Measurements from ENCODE around the gene CELF5. TPM values are rescaled to one million over a fixed set of nuclear protein-coding genes. Genes with fewer than 3 reads are reported as not detected.
"Not testable (repeated sequence)": the region's sequence is repeated elsewhere in the genome, so short reads cannot be mapped to it uniquely, and the experiment has no call there.

The CELF5 gene
- polyA plus RNA-seq, 2 donors: 0.06 to 0.16 TPM

DNA sequence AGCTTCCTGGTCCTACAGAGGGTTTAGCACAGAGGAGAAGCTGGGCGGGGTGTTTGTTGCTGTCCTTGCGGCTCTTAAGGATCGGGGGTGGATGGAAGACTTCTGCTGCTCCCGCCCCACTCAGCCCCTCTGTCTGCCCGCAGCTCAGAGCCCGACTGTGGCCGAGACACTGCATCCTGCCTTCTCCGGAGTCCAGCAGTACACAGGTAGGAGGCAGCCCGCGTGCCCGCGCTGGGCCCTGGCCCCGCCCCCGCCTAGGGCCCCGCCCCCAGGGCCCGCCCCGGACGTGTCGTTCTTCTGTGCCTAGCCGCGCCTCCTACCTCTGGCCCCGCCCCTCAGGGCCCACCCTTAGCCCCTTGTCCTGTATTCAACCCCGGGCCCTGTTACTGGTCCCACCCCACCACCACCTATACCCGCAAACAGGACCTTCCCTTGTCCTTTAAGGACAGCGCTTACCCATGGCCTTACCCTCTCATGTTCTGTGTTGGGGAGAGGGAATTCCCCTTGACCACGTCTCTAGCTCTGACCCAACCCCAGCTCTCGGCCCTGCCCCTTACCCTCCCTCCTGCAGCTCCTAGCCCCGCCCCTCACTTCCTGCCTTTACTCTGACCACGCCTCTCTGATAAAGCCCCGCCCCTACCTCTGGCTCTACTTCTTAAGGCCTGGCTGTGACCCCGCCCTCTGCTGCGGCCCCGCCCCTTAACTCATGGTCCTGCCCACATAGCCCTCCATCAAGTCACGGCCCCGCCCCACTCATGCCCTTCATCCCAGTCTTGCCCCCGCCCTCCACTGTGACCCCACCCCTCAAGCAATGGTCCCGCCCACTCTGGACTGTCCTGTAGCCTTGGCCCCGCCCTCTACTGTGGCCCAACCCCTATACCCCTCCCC, 60.5 kb downstream of the CELF5 start:
- Histone ChIP-seq H3K4me3 (ENCODE audit: low read depth in 1 of 2, low read length in 2 of 2) (no peak overlapping the region), H3K27ac (ENCODE audit: low read depth in 2 of 2, low read length in 1 of 2) (no peak overlapping the region), H3K9me3 (ENCODE audit: control insufficient read depth in 2 of 2, insufficient read depth in 1 of 2, low read depth in 1 of 2, low read length in 1 of 2) (peaks cover 0 to 3% of the 10 kb centered on the region in 2 donors), H3K4me1 (ENCODE audit: control insufficient read depth in 2 of 2, insufficient read depth in 2 of 2, low read length in 1 of 2) (peaks cover 3 to 5% of the 10 kb centered on the region in 2 donors), H3K36me3 (ENCODE audit: control insufficient read depth in 2 of 2, insufficient read depth in 2 of 2, low read length in 1 of 2) (no peaks in the 10 kb centered on the region), H3K27me3 (ENCODE audit: control insufficient read depth in 1 of 2, insufficient read depth in 2 of 2, low read length in 2 of 2) (peaks cover 0 to 4% of the 10 kb centered on the region in 2 donors)
- 3 to 4% methylated on average over 32 to 38 of the region's 38 CpGs for WGBS, 2 donors

DNA sequence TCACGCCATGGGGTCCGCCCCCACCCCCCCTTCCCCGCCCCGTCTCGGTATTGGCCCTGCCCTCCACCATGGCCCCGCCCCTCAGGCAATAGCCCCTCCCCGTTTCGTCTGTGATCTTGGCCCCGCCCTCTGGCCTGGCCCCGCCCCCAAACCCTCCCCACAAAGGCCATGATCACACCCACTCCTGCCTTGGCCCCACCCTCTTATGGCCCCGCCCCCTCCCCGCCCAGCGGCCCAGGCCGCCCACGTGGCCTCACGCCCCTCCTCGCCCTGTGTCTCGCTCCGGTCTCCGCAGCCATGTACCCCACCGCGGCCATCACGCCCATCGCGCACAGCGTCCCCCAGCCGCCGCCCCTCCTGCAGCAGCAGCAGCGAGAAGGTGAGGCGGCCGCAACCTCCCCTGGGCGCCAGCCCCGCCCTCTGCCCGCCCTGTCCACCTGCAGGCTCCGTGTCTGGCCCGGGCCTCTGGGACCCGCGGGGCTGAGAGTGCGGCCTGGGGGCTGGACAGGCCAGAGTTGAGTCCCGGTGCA, 61.3 kb downstream of the CELF5 start:
- Histone ChIP-seq H3K9me3 (ENCODE audit: control insufficient read depth in 2 of 2, insufficient read depth in 1 of 2, low read depth in 1 of 2, low read length in 1 of 2) (peaks cover 0 to 3% of the 10 kb centered on the region in 2 donors), H3K36me3 (ENCODE audit: control insufficient read depth in 2 of 2, insufficient read depth in 2 of 2, low read length in 1 of 2) (no peaks in the 10 kb centered on the region), H3K4me1 (ENCODE audit: control insufficient read depth in 2 of 2, insufficient read depth in 2 of 2, low read length in 1 of 2) (peaks cover 3 to 5% of the 10 kb centered on the region in 2 donors), H3K27me3 (ENCODE audit: control insufficient read depth in 1 of 2, insufficient read depth in 2 of 2, low read length in 2 of 2) (peaks cover 0 to 4% of the 10 kb centered on the region in 2 donors), H3K4me3 (ENCODE audit: low read depth in 1 of 2, low read length in 2 of 2) (no peak overlapping the region), H3K27ac (ENCODE audit: low read depth in 2 of 2, low read length in 1 of 2) (no peak overlapping the region)
- 2 to 7% methylated on average over 32 to 40 of the region's 40 CpGs for WGBS, 2 donors

DNA sequence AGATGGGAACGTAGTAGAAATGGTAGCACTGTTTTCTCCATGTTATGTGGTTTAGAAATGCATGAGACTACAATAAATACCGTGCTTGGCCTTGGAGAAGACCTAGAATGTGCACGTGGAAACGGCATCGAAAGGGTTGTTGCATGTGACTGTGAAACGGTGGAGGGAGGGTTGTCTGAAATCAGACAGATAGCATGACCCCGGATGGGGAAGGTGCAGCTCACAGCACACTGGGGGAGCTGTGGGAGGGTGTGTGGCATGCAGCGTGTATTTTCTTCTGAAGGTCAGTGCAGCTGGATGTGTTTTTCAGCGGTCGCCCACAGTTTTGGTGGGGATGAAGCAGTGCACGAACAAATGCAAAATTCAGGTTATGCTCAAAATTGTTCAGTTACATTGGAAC, 63.4 kb downstream of the CELF5 start:
- Histone ChIP-seq H3K27ac (ENCODE audit: low read depth in 2 of 2, low read length in 1 of 2) (no peak overlapping the region), H3K36me3 (ENCODE audit: control insufficient read depth in 2 of 2, insufficient read depth in 2 of 2, low read length in 1 of 2) (no peaks in the 10 kb centered on the region), H3K9me3 (ENCODE audit: control insufficient read depth in 2 of 2, insufficient read depth in 1 of 2, low read depth in 1 of 2, low read length in 1 of 2) (peaks cover 0 to 3% of the 10 kb centered on the region in 2 donors), H3K4me1 (ENCODE audit: control insufficient read depth in 2 of 2, insufficient read depth in 2 of 2, low read length in 1 of 2) (peaks cover 3 to 5% of the 10 kb centered on the region in 2 donors), H3K27me3 (ENCODE audit: control insufficient read depth in 1 of 2, insufficient read depth in 2 of 2, low read length in 2 of 2) (no peaks in the 10 kb centered on the region), H3K4me3 (ENCODE audit: low read depth in 1 of 2, low read length in 2 of 2) (no peak overlapping the region)
- WGBS, 2 donors: 44 to 47% methylated on average over 11 of the region's 11 CpGs

DNA sequence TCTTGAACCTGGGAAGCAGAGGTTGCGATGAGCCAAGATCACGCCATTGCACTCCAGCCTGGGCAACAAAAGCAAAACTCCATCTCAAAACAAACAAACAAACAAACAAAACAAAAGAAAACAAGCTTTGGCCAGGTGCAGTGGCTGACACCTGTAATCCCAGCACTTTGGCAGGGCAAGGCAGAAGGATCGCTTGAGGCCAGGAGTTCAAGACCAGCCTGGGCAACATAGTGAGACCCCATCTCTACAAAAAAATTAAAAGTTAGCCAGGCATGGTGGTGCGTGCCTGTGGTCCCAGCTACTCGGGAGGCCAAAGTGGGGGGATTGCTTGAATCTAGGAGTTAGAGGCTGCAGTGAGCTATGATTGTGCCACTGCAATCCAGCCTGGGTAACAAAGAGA, 64.0 kb downstream of the CELF5 start:
- 69 to 84% methylated on average over 5 of the region's 5 CpGs for WGBS, 2 donors
- H3K4me3 ChIP-seq (ENCODE audit: low read depth in 1 of 2, low read length in 2 of 2); H3K9me3 ChIP-seq (ENCODE audit: control insufficient read depth in 2 of 2, insufficient read depth in 1 of 2, low read depth in 1 of 2, low read length in 1 of 2); H3K27ac ChIP-seq (ENCODE audit: low read depth in 2 of 2, low read length in 1 of 2); H3K27me3 ChIP-seq (ENCODE audit: control insufficient read depth in 1 of 2, insufficient read depth in 2 of 2, low read length in 2 of 2); H3K36me3 ChIP-seq (ENCODE audit: control insufficient read depth in 2 of 2, insufficient read depth in 2 of 2, low read length in 1 of 2); H3K4me1 ChIP-seq (ENCODE audit: control insufficient read depth in 2 of 2, insufficient read depth in 2 of 2, low read length in 1 of 2): not testable (repeated sequence)

DNA sequence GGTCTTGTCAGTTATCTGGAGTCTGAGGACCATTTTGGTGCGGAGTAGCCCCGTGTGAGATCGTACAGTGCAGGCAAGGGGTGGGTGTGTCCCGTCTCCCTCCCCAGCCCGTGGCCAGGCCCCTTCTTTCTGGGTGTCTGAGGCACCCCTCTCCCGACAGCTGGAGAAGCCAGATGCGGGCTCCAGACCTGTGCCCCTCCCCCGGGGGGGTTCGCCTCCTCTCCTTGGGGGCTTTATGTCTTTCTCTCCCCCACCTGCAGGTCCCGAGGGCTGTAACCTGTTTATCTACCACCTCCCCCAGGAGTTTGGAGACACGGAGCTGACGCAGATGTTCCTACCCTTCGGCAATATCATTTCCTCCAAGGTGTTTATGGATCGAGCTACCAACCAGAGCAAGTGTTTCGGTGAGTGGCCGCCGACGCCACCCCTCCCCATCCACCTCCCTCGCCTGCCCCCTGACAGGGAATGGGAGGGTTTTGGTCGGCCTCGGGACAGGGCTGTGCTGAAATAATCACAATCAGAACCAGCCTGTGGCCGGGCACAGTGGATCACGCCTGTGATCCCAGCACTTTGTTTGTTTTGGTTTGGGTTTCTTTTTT, 65.6 kb downstream of the CELF5 start:
- no peaks in the 10 kb centered on the region for H3K36me3 ChIP-seq (ENCODE audit: control insufficient read depth in 2 of 2, insufficient read depth in 2 of 2, low read length in 1 of 2)
- WGBS, 2 donors: 14 to 26% methylated on average over 23 of the region's 23 CpGs
- no peak overlapping the region for H3K4me3 ChIP-seq (ENCODE audit: low read depth in 1 of 2, low read length in 2 of 2)
- H3K27ac ChIP-seq (ENCODE audit: low read depth in 2 of 2, low read length in 1 of 2): no peak overlapping the region
- peaks cover 0 to 3% of the 10 kb centered on the region in 2 donors for H3K9me3 ChIP-seq (ENCODE audit: control insufficient read depth in 2 of 2, insufficient read depth in 1 of 2, low read depth in 1 of 2, low read length in 1 of 2)
- no peaks in the 10 kb centered on the region for H3K27me3 ChIP-seq (ENCODE audit: control insufficient read depth in 1 of 2, insufficient read depth in 2 of 2, low read length in 2 of 2)
- H3K4me1 ChIP-seq (ENCODE audit: control insufficient read depth in 2 of 2, insufficient read depth in 2 of 2, low read length in 1 of 2): peaks cover 0 to 3% of the 10 kb centered on the region in 2 donors

DNA sequence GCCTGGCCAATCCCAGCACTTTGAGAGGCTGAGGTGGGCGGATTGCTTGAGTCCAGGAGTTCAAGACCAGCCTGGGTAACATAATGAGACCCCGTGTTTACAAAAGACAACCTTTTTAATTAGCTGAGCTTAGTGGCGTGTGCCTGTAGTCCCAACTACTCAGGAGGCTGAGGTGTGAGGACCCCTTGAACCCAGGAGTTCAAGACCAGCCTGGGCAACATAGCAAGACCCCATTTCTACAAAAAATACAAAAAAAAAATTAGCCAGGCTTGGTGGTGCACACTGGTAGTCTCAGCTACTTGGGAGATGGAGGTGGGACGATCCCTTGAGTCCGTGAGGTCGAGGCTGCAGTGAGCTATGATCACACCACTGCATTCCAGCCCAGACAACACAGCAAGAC, 66.4 kb downstream of the CELF5 start:
- 90% methylated on average over 6 of the region's 6 CpGs for WGBS, 2 donors
- not testable (repeated sequence) for H3K27me3 ChIP-seq (ENCODE audit: control insufficient read depth in 1 of 2, insufficient read depth in 2 of 2, low read length in 2 of 2)

DNA sequence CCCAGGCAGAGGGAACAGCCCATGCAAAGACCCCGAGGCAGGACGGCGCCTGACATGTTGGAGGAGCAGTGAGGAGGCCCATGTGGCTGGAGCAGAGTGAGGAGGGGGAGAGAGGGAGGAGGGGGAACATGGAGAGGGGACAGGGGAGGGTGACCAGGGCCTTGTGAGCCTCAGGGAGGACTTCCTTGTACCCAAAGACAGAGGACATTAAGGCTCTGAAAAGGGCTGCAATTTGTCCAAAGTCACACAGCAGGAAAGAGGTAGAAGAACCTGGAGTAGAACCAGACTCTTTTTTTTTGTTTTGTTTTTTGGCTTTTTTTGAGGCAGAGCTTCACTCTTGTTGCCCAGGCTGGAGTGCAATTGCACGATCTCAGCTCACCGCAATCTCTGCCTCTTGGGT, 67.2 kb downstream of the CELF5 start:
- no peaks in the 10 kb centered on the region for H3K9me3 ChIP-seq (ENCODE audit: control insufficient read depth in 2 of 2, insufficient read depth in 1 of 2, low read depth in 1 of 2, low read length in 1 of 2)
- no peak overlapping the region for H3K27ac ChIP-seq (ENCODE audit: low read depth in 2 of 2, low read length in 1 of 2)
- WGBS, 2 donors: 71 to 88% methylated on average over 5 of the region's 5 CpGs
- H3K4me1 ChIP-seq (ENCODE audit: control insufficient read depth in 2 of 2, insufficient read depth in 2 of 2, low read length in 1 of 2): no peaks in the 10 kb centered on the region
- no peaks in the 10 kb centered on the region for H3K27me3 ChIP-seq (ENCODE audit: control insufficient read depth in 1 of 2, insufficient read depth in 2 of 2, low read length in 2 of 2)
- no peak overlapping the region for H3K4me3 ChIP-seq (ENCODE audit: low read depth in 1 of 2, low read length in 2 of 2)
- no peaks in the 10 kb centered on the region for H3K36me3 ChIP-seq (ENCODE audit: control insufficient read depth in 2 of 2, insufficient read depth in 2 of 2, low read length in 1 of 2)

More for the DNA sequence above, 66.4 kb downstream of the CELF5 start:
- H3K9me3 ChIP-seq (ENCODE audit: control insufficient read depth in 2 of 2, insufficient read depth in 1 of 2, low read depth in 1 of 2, low read length in 1 of 2); H3K27ac ChIP-seq (ENCODE audit: low read depth in 2 of 2, low read length in 1 of 2); H3K4me3 ChIP-seq (ENCODE audit: low read depth in 1 of 2, low read length in 2 of 2); H3K36me3 ChIP-seq (ENCODE audit: control insufficient read depth in 2 of 2, insufficient read depth in 2 of 2, low read length in 1 of 2); H3K4me1 ChIP-seq (ENCODE audit: control insufficient read depth in 2 of 2, insufficient read depth in 2 of 2, low read length in 1 of 2): not testable (repeated sequence)

DNA sequence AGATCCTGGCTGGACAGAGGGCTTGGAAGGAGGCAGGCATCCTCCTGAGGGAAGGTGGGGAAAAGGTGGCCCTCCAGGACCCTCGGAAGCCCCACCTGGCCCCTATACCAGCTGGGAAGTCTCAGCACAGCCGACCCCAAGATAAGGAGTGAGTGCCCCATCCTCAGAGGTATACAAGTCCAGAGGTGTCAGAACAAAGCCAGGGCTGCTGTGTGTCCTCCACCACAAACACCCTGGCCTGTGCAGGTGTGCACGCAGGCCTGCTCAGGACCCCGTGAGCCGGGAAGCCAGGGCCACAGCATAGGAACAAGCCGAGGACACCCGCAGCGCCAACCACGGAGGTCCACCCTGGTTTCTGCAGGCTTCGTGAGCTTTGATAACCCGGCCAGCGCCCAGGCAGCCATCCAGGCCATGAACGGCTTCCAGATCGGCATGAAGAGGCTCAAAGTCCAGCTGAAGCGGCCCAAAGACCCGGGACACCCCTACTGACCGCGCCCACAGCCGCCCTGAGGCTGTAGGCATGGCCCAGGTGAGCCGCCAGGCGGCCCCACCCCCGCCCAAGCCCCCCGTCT, 68.6 kb downstream of the CELF5 start:
- Histone ChIP-seq H3K4me1 (ENCODE audit: control insufficient read depth in 2 of 2, insufficient read depth in 2 of 2, low read length in 1 of 2) (no peaks in the 10 kb centered on the region), H3K36me3 (ENCODE audit: control insufficient read depth in 2 of 2, insufficient read depth in 2 of 2, low read length in 1 of 2) (no peaks in the 10 kb centered on the region), H3K27ac (ENCODE audit: low read depth in 2 of 2, low read length in 1 of 2) (no peak overlapping the region), H3K27me3 (ENCODE audit: control insufficient read depth in 1 of 2, insufficient read depth in 2 of 2, low read length in 2 of 2) (no peaks in the 10 kb centered on the region), H3K4me3 (ENCODE audit: low read depth in 1 of 2, low read length in 2 of 2) (no peak overlapping the region), H3K9me3 (ENCODE audit: control insufficient read depth in 2 of 2, insufficient read depth in 1 of 2, low read depth in 1 of 2, low read length in 1 of 2) (no peaks in the 10 kb centered on the region)
- WGBS, 2 donors: 65 to 77% methylated on average over 23 of the region's 23 CpGs

DNA sequence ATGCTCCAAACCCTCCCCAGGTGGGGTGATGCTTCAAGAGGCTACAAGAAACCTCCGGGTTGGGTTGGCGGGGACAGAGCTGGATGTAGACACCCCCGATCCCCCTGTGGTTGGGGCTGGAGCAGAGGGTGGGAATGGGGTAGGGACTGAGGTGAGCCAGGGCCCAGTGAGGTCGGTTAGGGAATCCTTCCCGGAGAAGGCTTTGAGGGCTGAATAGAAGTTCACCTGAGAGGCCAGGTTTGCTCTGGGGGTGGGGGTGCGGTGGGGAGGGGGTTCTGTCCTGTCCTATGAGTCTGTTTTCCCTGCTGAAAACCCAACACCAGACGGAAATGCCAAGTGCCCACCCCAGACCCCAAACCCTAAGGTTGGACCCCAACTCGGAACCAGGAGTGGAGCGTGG, 69.1 kb downstream of the CELF5 start:
- 74 to 76% methylated on average over 9 of the region's 9 CpGs for WGBS, 2 donors
- Histone ChIP-seq H3K27me3 (ENCODE audit: control insufficient read depth in 1 of 2, insufficient read depth in 2 of 2, low read length in 2 of 2) (no peaks in the 10 kb centered on the region), H3K9me3 (ENCODE audit: control insufficient read depth in 2 of 2, insufficient read depth in 1 of 2, low read depth in 1 of 2, low read length in 1 of 2) (no peaks in the 10 kb centered on the region), H3K4me3 (ENCODE audit: low read depth in 1 of 2, low read length in 2 of 2) (no peak overlapping the region), H3K4me1 (ENCODE audit: control insufficient read depth in 2 of 2, insufficient read depth in 2 of 2, low read length in 1 of 2) (no peaks in the 10 kb centered on the region), H3K27ac (ENCODE audit: low read depth in 2 of 2, low read length in 1 of 2) (no peak overlapping the region), H3K36me3 (ENCODE audit: control insufficient read depth in 2 of 2, insufficient read depth in 2 of 2, low read length in 1 of 2) (no peaks in the 10 kb centered on the region)

All from esophagus (tissue), 2 donors.